Endodermal cell (in vitro differentiated cells): ENCODE results near the gene KRT40. TPM values are rescaled to one million over a fixed set of nuclear protein-coding genes. Genes with fewer than 3 reads are reported as not detected.

ENCODE experiments used
- DNase-seq: peaks from one replicate; pipeline ENCODE4 v3.0.0-alpha.2; 2017
- H3K27ac ChIP-seq: 2 replicates; pipeline ENCODE4 v1.5.1; 2013; ENCODE audit warnings: mild to moderate bottlenecking, low read depth, low read length, moderate library complexity
- H3K27me3 ChIP-seq: 2 replicates; pipeline ENCODE4 v1.6.1; 2013; ENCODE audit warnings: mild to moderate bottlenecking, low read length, moderate library complexity; ENCODE audit not compliant: insufficient read depth, control insufficient read depth, poor library complexity, severe bottlenecking
- H3K36me3 ChIP-seq: 2 replicates; pipeline ENCODE4 v1.7.0; 2013; ENCODE audit warnings: mild to moderate bottlenecking, low read length, moderate library complexity; ENCODE audit not compliant: control insufficient read depth, insufficient read depth
- H3K4me1 ChIP-seq: one replicate; pipeline ENCODE4 v1.7.0; 2013; ENCODE audit warnings: low read length; ENCODE audit not compliant: control insufficient read depth, insufficient read depth
- H3K4me3 ChIP-seq: 2 replicates; pipeline ENCODE4 v1.5.1; 2013; ENCODE audit warnings: mild to moderate bottlenecking, low read length, moderate library complexity
- H3K9ac ChIP-seq: 2 replicates; pipeline ENCODE4 v1.6.1; 2013; ENCODE audit warnings: mild to moderate bottlenecking, low read length, moderate library complexity; ENCODE audit not compliant: poor library complexity, severe bottlenecking; ENCODE audit errors: extremely low read depth
- H3K9me3 ChIP-seq: 2 replicates; pipeline ENCODE4 v1.6.1; 2013; ENCODE audit warnings: mild to moderate bottlenecking, low read length, moderate library complexity; ENCODE audit not compliant: control insufficient read depth
- H3K27ac Mint-ChIP-seq: 2 replicates; pipeline ENCODE4 v1.8.0; 2020; ENCODE audit warnings: mixed read lengths
- H3K27me3 Mint-ChIP-seq: 2 replicates; pipeline ENCODE4 v1.8.0; 2021; ENCODE audit warnings: mild to moderate bottlenecking, mixed read lengths; ENCODE audit not compliant: insufficient read depth
- H3K36me3 Mint-ChIP-seq: 2 replicates; pipeline ENCODE4 v1.8.0; 2020; ENCODE audit warnings: low read depth, mixed read lengths
- H3K4me1 Mint-ChIP-seq: 2 replicates; pipeline ENCODE4 v1.8.0; 2020; ENCODE audit warnings: mixed read lengths
- H3K4me3 Mint-ChIP-seq: 2 replicates; pipeline ENCODE4 v1.8.0; 2020; ENCODE audit warnings: mild to moderate bottlenecking, moderate library complexity, mixed read lengths
- H3K9me3 Mint-ChIP-seq: 2 replicates; pipeline ENCODE4 v1.8.0; 2020; ENCODE audit warnings: mild to moderate bottlenecking, mixed read lengths
- WGBS, 2 experiments: methylation state at CpG; one replicate each; pipeline versions ENCODE4 v1.1.5 to v1.1.7; 2013; ENCODE audit warnings: missing lambda C conversion rate in 2 of 2, mixed read lengths in 1 of 2; ENCODE audit not compliant: insufficient coverage in 1 of 2, insufficient read length in 1 of 2; 5-methylcytosine and 5-hydroxymethylcytosine counted together
- total RNA-seq, 2 donors: library from RNA; stranded (reverse); fragmentation: NEBNext Ultra II Directional in 1 of 2; extraction: Animal tissue kit (Norgen Biotek cat#: 25700) in 1 of 2; gene quantifications; 2 replicates in 1 of 2; 3 replicates in 1 of 2; pipeline ENCODE4 v1.2.1, GENCODE V29; 2021
- TF ChIP-seq, protein P1 (sequence below): fragments of 200-600 bp; sonication (generic); conservative IDR thresholded peaks from 2 replicates; pipeline ENCODE4 v1.5.0; 2021; ENCODE audit warnings: antibody characterized with exemption, mild to moderate bottlenecking

KRT40 gene
- total RNA-seq, 2 donors from 2014 or later: not detected

GRCh38 chr17:40936976-40937375, 47.1 kb downstream of the KRT40 start:
- Histone ChIP-seq H3K9me3 (no peaks in the 10 kb centered on the region), H3K4me1 (no peaks in the 10 kb centered on the region), H3K27me3 (peaks cover 65% of the 10 kb centered on the region), H3K9ac (no peak overlapping the region), H3K36me3 (no peaks in the 10 kb centered on the region), H3K4me3 (no peak overlapping the region), H3K27ac (no peak overlapping the region)
- Mint-ChIP-seq H3K4me3 (no peak overlapping the region), H3K27me3 (peaks cover 49% of the 10 kb centered on the region), H3K4me1 (peaks cover 13% of the 10 kb centered on the region), H3K36me3 (no peaks in the 10 kb centered on the region), H3K9me3 (no peaks in the 10 kb centered on the region), H3K27ac (peak overlapping the region; percentile 72)
- 64% methylated on average over 3 of the region's 5 CpGs; no CpG with 5 or more reads in 1 of the 2 experiments for WGBS, 2 experiments
- TF ChIP-seq, protein P1, sequence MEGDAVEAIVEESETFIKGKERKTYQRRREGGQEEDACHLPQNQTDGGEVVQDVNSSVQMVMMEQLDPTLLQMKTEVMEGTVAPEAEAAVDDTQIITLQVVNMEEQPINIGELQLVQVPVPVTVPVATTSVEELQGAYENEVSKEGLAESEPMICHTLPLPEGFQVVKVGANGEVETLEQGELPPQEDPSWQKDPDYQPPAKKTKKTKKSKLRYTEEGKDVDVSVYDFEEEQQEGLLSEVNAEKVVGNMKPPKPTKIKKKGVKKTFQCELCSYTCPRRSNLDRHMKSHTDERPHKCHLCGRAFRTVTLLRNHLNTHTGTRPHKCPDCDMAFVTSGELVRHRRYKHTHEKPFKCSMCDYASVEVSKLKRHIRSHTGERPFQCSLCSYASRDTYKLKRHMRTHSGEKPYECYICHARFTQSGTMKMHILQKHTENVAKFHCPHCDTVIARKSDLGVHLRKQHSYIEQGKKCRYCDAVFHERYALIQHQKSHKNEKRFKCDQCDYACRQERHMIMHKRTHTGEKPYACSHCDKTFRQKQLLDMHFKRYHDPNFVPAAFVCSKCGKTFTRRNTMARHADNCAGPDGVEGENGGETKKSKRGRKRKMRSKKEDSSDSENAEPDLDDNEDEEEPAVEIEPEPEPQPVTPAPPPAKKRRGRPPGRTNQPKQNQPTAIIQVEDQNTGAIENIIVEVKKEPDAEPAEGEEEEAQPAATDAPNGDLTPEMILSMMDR: no peak
- peak; percentile 67 for DNase-seq

- no peaks in the 10 kb centered on the region for H3K4me1 ChIP-seq
- H3K27me3 ChIP-seq: peaks cover 60% of the 10 kb centered on the region
- Mint-ChIP-seq H3K27ac (no peak overlapping the region), H3K36me3 (no peaks in the 10 kb centered on the region), H3K9me3 (no peaks in the 10 kb centered on the region), H3K4me1 (peaks cover 13% of the 10 kb centered on the region), H3K27me3 (peaks cover 47% of the 10 kb centered on the region), H3K4me3 (no peak overlapping the region)
- no peaks in the 10 kb centered on the region for H3K9me3 ChIP-seq
- TF ChIP-seq, protein P1: no peak
- no peak overlapping the region for H3K27ac ChIP-seq
- H3K4me3 ChIP-seq: no peak overlapping the region
- no peak overlapping the region for H3K9ac ChIP-seq
- DNase-seq: no peak
- 95 to 98% methylated on average over 14 to 19 of the region's 19 CpGs for WGBS, 2 experiments
- H3K36me3 ChIP-seq: no peaks in the 10 kb centered on the region
These were observed 47.6 kb downstream of the KRT40 start for GRCh38 chr17:40936437-40936971.

DNA sequence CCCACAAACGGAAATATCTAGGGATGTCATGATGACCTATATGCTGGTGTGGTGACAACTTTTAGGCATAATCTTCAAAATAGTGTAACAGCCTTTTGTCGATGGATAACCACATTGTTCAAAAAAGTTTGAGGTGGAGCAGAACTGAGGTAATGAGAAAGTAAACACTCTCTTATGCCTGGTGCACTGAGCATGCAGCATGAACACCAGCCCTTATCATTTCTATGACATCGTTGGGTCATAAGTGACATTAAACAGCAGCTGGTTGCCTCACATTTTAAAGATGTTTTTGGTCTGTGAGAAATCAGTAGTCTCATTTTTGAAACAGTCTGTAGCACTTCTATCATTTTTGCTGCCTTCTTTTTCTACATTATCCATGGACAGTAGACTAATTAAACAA, 48.5 kb downstream of the KRT40 start:
- DNase-seq: no peak
- Histone ChIP-seq H3K27ac (no peak overlapping the region), H3K9me3 (no peaks in the 10 kb centered on the region), H3K9ac (no peak overlapping the region), H3K27me3 (peaks cover 51% of the 10 kb centered on the region), H3K36me3 (no peaks in the 10 kb centered on the region), H3K4me1 (no peaks in the 10 kb centered on the region), H3K4me3 (no peak overlapping the region)
- TF ChIP-seq, protein P1: no peak
- Mint-ChIP-seq H3K36me3 (no peaks in the 10 kb centered on the region), H3K4me1 (peaks cover 13% of the 10 kb centered on the region), H3K4me3 (no peak overlapping the region), H3K27ac (no peak overlapping the region), H3K9me3 (no peaks in the 10 kb centered on the region), H3K27me3 (peaks cover 38% of the 10 kb centered on the region)
- 89 to 100% methylated on average over 3 of the region's 3 CpGs for WGBS, 2 experiments
